GM19351 (cell line): Measurements from ENCODE around the gene C17orf67.

Experiments used
- ATAC-seq: cut with Tn5 transposase; IDR thresholded peaks from one replicate; pipeline ENCODE4 v1.9.1; 2021; ENCODE audit warnings: mild to moderate bottlenecking, moderate library complexity; ENCODE audit not compliant: unreplicated experiment

C17orf67 gene

DNA sequence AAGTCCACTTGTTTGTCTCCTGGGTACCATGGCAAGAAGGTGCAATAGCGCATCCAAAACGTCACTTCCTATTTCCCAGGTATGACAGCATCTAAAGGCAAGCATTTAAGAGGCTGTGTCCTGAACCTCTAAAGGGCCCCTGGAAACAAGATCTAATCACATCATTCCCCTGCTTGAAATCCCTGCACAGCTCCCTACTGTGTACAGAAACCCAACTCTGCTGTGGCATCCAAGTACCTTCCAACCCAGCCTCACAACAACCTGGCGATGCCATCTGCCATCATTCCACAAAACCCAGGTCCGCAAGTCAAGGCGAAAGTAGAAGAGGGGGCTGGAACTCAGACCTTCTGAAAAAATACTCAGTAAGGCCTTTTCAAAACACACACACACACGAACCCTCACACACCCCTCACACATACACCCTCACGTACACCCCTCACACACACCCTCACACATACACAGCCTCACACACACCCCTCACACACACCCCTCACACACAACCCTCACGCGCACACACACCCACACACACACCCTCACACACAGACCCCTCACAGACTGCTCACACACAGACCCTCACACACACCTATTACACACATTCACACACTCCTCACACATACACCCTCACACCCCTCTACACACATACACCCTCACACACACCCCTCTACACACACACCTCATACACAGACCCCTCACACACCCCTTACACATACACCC is 24.5 kb downstream of the C17orf67 start:
- ATAC-seq, result no peak

DNA sequence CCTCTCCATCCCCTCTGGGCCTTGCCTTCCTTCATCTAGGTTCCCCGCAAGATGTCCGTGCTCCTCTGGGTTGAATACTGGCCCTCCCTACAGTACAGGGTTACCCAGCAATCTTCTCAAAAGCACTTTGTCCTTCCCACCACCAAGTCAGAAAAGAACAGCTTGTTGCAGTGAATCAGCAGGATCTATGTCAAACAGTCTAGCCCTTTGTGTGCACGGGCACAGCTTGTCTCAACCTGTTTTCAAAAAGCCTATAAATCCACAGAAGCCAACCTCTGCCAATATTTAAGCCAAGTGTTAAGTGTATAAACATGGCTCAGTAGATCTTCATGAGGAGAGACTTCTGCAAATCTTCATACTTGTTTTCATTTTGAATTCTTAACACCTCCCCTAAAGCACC is 25.2 kb downstream of the C17orf67 start:
- ATAC-seq, result no peak

DNA sequence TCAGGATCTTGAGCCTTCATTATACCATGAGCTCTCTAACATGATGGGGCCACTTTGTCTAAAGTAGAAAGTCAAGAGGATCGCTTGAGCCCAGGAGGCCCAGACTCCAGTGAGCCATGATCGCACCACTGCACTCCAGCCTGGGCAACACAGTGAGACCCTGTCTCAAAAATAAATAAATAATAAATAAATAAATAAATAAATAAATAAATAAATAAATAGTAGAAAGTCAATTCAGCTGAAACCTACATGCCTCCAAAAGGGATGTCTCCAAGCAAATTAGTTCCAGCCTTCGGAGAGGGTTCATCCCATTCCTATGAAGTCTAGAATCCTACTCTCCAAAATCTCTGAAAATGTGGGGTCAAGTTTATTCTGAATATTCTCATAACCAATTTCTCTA is 26.0 kb downstream of the C17orf67 start:
- ATAC-seq, result no peak

DNA sequence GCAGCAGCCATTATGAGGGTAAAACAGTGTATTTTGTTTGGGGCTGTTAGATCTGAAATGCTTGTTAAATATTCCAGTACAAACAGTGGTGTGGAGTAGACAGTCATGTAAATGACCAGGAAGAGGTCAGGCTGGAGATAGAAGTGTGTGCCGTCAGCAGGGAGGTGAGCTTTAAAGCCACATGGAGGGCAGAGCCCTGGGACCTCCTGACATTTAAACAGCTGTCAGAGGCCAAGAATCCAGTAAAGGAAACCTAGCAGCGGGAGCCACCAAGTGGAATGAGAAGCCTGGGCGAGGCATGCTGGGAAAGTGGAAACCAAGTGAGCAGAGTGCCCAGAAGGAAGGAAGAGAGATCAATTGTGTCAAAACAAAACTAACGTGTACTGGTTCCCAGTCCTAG is 26.8 kb downstream of the C17orf67 start:
- no peak for ATAC-seq

DNA sequence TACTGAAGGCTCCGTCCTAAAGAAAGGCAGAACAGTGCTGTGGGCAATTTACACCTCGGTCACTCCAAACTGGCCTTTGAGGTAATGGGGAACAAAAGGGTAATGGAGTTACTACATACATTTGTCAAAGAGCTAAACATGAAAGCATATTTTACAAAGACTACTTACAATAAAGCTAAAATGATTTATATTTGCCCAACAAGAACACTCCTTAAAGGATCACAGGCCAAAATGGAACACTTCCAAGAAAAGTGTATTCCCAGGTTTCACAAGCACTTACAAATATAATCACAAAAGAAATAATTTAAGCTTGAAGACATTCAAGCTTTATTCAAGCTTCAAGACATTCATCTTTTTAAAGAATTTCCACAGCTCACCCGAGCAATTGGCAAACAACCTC is 29.3 kb downstream of the C17orf67 start:
- ATAC-seq, result no peak

DNA sequence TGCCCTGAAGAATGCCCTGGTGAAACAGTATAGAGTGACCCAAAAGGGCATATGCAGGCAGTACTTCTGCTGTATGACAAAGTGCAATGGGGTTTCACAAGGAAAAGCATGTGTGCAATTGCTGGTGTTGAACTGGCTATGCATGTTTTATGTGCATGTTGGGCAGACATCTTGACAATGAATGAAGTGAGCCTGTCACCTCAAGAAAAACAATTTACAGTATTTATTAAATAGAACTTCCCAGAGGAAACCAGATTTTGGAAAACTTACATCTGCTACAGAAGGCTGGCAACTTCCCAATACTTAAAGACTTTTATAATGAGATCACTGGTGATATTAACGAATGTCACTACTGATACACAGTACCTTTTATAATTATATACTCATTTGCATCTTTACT is 30.6 kb downstream of the C17orf67 start:
- no peak for ATAC-seq

DNA sequence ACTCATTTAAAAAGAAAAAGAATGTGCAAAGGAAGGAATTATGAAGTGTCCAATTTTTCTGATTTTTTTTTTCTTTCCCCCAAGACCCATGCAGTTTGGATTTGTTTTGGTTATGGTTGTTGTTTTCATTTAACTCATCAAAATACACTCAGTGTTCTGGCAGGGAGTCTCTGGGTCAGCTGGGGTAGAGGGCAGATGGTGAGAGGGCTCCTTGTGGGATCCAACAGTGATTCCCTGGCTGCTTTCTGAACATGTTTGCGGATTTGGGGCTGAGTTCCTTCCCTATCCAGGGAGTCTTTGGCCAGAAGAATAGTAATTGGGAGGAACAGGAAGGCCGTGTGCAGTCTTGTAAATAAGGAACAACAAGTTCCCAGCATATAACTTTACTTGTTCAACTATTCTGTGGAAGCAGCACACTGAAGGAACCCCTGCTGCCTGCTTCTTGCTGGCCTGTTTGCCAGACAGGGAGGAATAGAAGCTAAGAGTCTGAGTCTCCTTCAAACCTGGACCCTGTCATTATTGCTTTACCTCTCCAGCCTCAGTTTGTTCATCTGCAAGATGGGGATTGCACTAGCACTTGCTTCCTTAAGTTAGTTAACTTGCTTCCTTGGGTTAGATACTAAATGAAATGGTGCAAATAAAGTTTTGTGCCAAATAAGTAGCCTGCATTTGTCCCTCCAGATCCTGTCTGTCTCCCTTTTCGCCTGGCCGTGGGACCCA is 32.1 kb downstream of the C17orf67 start:
- no peak for ATAC-seq

DNA sequence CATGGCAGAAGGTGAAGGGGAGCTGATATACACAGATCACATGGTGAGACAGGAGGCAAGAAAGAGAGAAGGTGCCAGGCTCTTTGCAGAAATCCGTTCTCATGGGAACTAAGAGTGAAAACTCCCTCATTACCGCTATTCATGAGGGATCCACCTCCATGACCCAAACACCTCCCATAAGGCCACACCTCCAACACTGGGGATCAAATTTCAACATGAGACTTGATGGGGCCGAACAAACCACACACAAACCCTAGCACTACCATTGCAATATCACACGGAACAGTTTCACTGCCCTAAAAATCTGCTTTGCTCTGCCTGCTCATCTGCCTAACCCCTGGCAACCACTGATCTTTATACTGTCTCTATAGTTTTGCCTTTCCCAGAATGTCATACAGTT is 34.8 kb downstream of the C17orf67 start:
- no peak for ATAC-seq

DNA sequence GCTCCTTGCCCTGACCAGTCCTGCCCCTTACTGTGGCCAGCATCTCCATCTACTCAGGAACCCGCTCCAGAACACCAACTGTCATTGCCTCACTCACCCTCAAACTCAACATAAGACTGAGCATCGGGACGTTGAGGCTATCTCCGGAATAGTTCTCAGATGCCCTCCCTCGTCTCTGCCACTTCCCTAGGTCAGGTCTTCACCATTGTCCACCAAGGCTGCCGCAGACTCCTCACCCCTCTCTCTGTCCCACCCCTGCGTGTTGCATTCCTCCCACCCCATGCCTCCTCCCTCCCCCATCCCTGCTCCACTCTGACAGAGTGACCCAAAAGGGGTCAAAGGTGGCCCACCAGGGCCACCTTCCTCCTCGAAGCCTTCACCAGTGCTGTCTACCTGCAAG is 37.2 kb downstream of the C17orf67 start:
- ATAC-seq, result no peak

DNA sequence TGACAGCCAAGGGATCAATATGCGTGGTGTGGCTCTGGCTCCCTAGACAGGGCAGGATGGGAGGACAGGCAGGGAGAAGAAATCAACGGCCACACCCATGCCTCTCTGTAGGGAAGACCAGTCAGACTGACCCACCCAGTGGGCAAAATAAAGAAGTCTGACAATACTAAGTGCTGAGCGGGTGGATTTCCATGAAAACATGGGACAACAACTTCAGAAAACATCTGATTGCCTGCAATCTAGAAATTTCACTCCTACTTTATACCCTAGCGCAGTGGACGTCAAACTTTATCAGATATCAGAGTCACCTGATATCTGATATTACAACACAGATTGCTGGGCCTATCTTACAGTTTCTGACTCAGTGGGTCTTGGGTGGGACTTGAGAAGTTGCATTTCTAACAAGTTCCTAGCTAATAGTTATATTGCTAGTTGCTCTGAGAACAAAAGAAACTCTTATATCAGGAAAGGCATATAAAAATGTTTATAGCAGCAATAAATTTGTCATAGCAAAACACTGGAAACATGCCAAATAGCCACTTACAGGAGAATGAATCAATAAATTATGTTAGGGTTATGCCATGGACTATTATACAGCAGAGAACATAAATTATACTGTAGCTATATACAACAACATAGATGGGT is 38.4 kb downstream of the C17orf67 start:
- ATAC-seq, result no peak

DNA sequence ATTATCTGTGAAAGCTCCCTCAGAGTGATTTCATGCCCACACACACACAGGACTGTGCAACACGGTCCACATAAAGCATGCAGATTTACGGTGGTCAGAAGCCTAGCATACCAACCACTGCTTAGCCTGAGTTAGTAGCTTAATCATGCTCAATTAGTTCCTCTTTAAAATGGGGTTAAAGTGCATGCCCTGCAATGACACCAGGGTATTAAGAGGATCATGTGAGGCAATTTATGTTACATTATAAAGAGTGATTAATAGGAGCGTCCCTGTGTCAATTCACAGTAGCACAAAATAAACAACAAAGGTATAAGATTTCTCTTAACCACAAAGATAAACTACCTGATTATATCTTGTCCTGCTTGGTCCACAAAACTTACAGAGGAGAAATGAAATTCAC is 39.8 kb downstream of the C17orf67 start:
- ATAC-seq, result no peak

DNA sequence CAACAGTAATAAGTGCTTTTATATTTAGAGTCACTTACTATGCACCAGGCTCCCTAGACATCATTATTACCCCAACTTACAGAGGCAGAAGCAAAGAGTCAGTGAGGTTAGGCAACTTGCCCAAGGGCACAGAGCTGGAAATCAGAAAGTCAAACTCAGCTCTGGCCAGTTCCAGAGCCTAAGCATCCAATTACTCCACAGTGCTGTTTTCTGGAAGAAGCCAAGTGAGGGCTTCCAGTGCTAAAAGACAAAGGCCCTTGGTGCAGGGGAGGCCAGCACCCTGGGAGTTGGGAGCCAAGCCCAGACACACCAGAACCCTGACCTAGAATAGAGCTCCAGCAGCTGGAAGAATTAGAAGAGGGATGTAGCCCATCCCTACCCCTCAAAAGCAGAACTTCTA is 40.2 kb downstream of the C17orf67 start:
- ATAC-seq, result no peak

DNA sequence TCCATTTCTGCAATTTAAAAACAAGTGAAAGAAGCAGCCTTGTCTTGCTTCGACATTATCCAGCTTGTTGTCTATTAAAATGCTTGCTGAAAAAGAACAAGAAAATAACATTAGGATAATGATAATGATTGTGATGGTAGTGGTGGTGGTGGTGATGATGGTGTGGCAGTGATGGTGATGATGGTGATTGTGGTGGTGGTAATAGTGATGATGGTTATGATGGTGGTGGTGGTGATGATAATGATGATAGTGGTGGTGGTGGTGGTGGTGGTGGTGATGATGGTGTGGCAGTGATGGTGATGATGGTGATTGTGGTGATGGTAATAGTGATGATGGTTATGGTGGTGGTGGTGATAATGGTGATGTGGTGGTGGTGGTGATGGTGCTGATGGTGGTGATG is 41.5 kb downstream of the C17orf67 start:
- ATAC-seq, result no peak

DNA sequence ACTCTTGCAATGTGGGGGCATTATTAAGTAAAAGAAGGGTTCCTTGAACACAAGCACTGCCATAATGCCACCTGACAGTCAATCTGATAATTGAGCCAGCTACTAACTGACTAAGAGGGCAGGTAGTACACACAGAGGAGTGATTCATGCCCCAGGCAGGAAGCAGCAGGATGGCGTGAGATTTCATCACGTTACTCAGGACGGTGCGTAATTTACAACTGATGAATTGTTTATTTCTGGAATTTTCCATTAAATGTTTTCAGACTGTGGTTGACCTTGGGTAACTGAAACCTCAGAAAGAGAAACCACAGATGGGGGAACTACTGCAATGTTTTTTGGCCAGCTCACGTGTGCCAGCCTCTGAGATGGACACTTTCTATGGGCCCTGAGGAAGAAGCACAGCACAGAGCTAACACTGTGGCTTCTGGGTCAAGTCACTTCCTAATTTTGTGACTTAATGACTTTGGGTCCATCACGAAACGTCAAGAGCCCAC is 46.7 kb downstream of the C17orf67 start:
- peak; percentile 87 for ATAC-seq

DNA sequence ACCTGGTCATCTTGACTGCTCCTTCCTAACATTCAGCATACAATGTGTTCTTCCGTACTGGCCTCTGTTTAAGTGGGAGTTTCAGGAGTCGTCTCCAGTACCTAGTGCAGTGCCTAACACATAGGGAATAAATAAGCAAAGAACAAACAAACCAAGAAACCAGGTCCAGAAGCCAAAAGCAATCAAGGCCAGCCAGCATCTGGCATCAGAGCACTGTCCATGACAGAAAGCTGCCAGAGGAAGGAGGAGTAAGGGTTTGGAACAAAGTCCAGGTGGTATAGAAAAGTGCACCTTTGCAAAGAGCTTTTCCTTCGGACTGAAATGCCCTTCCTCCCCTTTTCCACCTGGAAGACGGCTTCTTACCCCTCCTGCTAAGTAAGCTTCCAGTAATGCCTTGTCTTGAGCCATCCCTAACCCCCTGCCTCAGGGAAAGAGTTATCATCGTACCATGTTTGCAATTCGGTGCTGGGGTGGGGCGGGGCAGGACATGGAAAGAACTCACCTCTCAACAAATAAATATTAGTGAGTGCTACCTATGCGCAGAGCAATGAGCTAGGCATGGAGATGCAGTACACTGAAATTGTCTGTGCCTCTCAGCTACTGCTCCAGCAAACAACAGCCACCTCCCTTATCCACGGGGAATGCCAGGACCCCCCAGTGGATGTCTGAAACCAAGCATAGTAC is 47.6 kb downstream of the C17orf67 start:
- ATAC-seq, result no peak

DNA sequence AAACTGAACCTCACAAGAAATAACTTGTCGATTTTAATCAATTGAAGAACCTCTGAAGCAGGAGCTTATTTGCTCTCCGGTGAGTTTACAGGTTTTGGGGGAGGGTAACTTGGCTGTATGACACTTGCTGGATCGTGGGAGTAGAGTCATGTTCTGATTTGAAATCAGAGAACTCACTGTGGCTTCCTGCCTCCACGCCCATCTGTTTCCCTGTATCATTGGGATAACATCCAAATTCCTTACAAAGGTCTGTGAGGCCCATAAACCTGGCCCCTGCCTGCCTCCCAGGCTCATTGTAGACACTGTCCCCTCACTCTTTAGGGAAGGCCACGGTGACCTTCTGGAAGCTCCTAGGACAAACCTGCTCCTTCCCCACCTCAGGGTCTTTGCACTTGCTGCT is 48.3 kb downstream of the C17orf67 start:
- ATAC-seq, result no peak

DNA sequence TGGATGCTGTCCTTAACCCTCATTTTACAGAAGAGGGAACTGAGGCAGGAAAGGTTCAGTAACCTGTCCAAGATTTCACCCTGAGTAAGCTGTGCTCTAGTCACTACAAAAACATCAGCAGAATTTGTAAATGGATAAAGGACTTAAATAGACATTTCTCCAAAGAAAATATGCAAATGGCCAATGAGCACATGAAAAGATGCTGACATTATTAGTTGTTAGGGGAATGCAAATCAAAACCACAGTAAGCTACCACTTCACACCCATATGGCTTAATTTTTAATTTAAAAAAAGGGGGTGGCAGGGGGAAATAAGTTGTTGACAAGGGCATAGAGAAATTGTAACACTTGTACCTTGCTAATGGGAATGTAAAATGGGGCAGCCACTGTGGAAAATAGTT is 51.4 kb downstream of the C17orf67 start:
- ATAC-seq, result no peak

DNA sequence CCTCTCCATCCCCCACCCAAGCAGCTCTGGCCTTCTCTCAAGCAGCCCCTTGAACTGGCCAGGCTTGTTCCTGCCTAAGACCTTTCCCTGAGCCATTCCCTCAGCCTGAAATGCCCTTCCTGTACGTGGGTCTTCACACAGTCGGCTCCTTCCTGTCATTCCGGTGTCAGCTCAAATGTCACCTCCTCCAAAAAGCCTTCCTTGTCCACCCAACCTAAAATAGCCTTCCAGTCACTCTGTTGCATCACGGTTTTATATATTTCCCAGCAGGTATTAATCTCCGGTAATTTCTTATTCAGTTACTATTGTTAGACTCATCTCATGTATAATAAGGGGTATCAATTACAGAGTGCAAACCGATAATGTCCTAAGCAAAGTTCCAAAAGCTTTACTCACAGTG is 51.8 kb downstream of the C17orf67 start:
- ATAC-seq, result no peak

DNA sequence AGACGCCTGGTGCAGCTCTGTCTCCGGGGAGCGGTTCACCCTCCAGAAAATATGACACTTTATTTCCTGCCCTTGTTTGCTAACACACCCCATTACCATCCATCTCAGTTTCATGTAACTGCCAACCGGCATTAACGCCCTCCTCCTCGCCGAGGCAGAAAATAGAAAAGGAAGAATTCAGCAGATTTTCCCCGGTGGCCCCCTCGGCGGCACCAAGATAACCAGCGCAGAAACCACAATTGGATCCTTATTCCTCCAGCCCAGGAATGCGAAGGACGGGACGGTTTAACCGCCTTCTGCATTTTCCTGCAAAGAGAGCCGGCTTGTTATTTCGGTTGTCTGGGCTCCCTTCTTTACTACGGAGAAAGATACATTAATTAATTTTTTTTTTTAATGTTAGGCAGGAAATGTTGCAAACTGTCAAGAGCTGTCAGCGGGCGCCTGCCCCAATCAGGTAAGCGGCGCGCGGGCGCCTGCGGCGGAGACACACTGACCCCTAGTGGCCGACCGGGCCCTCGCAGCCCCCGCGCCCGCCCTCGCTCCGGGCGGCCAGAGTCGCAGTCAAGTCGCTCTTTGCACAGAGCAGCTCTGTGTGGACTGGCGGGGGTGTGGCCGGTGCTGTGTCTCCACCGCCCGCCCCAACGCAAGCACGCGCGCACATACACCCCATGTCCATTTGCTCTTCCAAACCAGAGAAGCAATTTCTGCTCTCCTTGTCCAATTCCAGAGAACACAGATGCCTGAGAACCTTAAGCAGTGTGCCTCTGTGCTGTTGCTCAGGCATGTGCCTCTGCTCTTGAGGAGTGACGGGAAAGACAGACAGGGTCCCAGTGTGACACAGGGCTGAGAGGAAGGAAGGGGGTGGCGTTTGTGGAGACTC is 53.6 kb downstream of the C17orf67 start:
- ATAC-seq, result peak; percentile 95

DNA sequence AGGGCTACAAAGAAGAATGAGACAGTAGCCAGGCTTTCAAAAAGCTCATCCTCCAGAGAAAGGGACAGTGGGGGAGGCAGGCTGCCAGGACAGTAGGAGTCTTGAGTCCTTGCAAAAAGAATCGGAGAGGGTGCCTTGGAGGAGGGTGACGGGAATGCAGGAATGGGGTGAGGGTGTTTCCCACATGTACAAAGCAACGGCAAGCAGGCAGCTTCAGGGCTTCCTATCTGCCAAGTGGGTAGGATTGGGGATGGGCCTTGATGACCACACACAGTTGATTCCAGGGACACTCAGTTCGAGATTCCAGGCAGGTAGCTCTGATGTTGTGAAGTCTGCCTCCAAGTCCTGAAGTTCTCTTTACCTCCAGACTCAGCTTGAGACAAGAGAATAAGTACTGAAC is 54.4 kb downstream of the C17orf67 start:
- ATAC-seq, result no peak

DNA sequence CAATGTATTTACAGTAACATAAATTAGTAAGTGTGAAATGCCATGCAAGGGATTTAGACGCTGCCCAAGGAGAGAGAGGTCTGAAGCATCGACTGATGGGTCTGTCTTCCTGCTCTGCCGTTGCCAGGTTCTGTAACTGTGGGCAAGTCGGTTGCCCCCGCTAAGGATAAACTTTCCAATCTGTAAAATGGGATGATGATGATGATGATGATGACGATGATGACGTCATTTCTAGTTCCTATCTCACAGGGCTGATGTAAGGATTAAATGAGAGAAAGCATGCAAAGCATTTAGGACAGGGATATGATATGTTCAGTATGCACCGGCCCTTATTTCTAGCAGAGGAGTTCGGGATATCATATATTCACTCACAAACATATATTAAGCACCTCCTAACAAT is 54.8 kb downstream of the C17orf67 start:
- ATAC-seq, result no peak
